ENCODE data around the gene TMEM218. TPM values are rescaled to one million over a fixed set of nuclear protein-coding genes. Genes with fewer than 3 reads are reported as not detected.

TMEM218 gene
- total RNA-seq, 1 experiment from 2014 or later, result 14.3 TPM

- Histone ChIP-seq H3K23me2 (ENCODE audit: insufficient read length, low read depth, low read length, poor library complexity, severe bottlenecking) (no peaks in the 10 kb centered on the region), H4K8ac (replicated peaks; ENCODE audit: insufficient read length, low read depth, low read length) (no peak overlapping the region), H3T11ph (ENCODE audit: low read length) (no peak overlapping the region), H3K56ac (ENCODE audit: insufficient read length, low read depth, low read length) (no peak overlapping the region), H3K27ac (ENCODE audit: insufficient read length, low read depth, low read length) (no peak overlapping the region), H2BK120ac (ENCODE audit: low read depth, low read length, poor library complexity, severe bottlenecking) (no peak overlapping the region), H3K14ac (ENCODE audit: insufficient read depth, low read length) (no peak overlapping the region), H2BK20ac (ENCODE audit: low read depth, low read length, poor library complexity, severe bottlenecking) (no peak overlapping the region), H2AK5ac (ENCODE audit: insufficient read length, low read length) (no peak overlapping the region), H3K4ac (ENCODE audit: low read depth, low read length) (no peak overlapping the region), H3K23ac (ENCODE audit: insufficient read length, low read depth, low read length) (no peak overlapping the region), H2BK12ac (ENCODE audit: insufficient read length, low read depth, low read length) (no peak overlapping the region), H2AFZ (ENCODE audit: low read length) (no peak overlapping the region), H3K9ac (ENCODE audit: extremely low read depth, insufficient read length, low read length) (no peak overlapping the region), H3K79me2 (ENCODE audit: insufficient read depth, low read length) (no peaks in the 10 kb centered on the region), H3K4me1 (ENCODE audit: insufficient read depth, low read length) (peaks cover 15% of the 10 kb centered on the region; the same call in 1 of the 2 replicates), H4K20me1 (ENCODE audit: control insufficient read depth, insufficient read depth, insufficient read length) (peaks cover 3% of the 10 kb centered on the region), H3K4me2 (ENCODE audit: insufficient read depth, insufficient read length, low read length) (peak overlapping the region; percentile 9), H2BK5ac (ENCODE audit: insufficient read length, low read length) (no peak overlapping the region), H3K79me1 (ENCODE audit: insufficient read depth, low read depth, low read length, poor library complexity, severe bottlenecking) (no peaks in the 10 kb centered on the region), H3K18ac (ENCODE audit: insufficient read length, low read depth, low read length) (no peak overlapping the region), H4K5ac (ENCODE audit: insufficient read length, low read depth, low read length) (no peak overlapping the region), H3K9me3 (ENCODE audit: control insufficient read depth, low read depth, low read length) (no peaks in the 10 kb centered on the region), H4K91ac (ENCODE audit: insufficient read length, low read depth, low read length) (no peak overlapping the region), H2BK15ac (ENCODE audit: low read depth, low read length) (no peak overlapping the region), H3K27me3 (ENCODE audit: insufficient read depth, low read length) (peaks cover 36% of the 10 kb centered on the region; the same call in 1 of the 2 replicates)
- H3K4me3 Mint-ChIP-seq, result peak overlapping the region; percentile 32 to 64; a peak in 4 of 5 replicates
- TF ChIP-seq, protein P1, sequence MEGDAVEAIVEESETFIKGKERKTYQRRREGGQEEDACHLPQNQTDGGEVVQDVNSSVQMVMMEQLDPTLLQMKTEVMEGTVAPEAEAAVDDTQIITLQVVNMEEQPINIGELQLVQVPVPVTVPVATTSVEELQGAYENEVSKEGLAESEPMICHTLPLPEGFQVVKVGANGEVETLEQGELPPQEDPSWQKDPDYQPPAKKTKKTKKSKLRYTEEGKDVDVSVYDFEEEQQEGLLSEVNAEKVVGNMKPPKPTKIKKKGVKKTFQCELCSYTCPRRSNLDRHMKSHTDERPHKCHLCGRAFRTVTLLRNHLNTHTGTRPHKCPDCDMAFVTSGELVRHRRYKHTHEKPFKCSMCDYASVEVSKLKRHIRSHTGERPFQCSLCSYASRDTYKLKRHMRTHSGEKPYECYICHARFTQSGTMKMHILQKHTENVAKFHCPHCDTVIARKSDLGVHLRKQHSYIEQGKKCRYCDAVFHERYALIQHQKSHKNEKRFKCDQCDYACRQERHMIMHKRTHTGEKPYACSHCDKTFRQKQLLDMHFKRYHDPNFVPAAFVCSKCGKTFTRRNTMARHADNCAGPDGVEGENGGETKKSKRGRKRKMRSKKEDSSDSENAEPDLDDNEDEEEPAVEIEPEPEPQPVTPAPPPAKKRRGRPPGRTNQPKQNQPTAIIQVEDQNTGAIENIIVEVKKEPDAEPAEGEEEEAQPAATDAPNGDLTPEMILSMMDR (conservative IDR thresholded peaks at IDR 0.05), result no peak
- H3K9me3 Mint-ChIP-seq, result 0 out of 5 replicates have a peak, but pooled peaks cover 0 to 3% of the 10 kb centered on the region in 2 experiments
- DNase-seq, result no peak
- WGBS (ENCODE audit: extremely low coverage, insufficient read length, low lambda C conversion rate), result no CpG with 5 or more reads among the region's 12 CpGs
- no peaks in the 10 kb centered on the region for H3K36me3 Mint-ChIP-seq (ENCODE audit: insufficient read depth in 1 of 3, low read depth in 3 of 3)
- H3K27me3 Mint-ChIP-seq (ENCODE audit: low read depth), result peaks cover 88% of the 10 kb centered on the region
- no peak overlapping the region for H3K27ac Mint-ChIP-seq
- H3K4me1 Mint-ChIP-seq, result peaks cover 60 to 70% of the 10 kb centered on the region in 2 experiments
Measured at GRCh38 chr11:125141178-125141577, 29.8 kb upstream of the TMEM218 start.

Measured in H9 (cell line).